A549 (cell line): ENCODE measurements around the gene TEAD4. TPM values are rescaled to one million over a fixed set of nuclear protein-coding genes. Genes with fewer than 3 reads are reported as not detected.

Experiments
- ATAC-seq, 2 experiments: fragments of 200-7000 bp in 1 of 2; fragments of >200 bp in 1 of 2; cut with Nextera tagmentation in 1 of 2; cut with Tn5 transposase in 1 of 2; 3 replicates each; pipeline versions ENCODE4 v1.8.0 to v1.9.1; 2018 to 2020; ENCODE audit warnings: mild to moderate bottlenecking in 1 of 2, moderate library complexity in 1 of 2
- CTCF ChIA-PET: fragments of 300-600 bp; sonication (Branson Sonifier 250); formaldehyde crosslinking; extraction: SDS; loops from one replicate; lab custom pipeline; 2021; ENCODE audit warnings: antibody characterized with exemption, inconsistent platforms; lab: Yijun Ruan, JAX
- POLR2A ChIA-PET: fragments of 350-600 bp; formaldehyde crosslinking; extraction: SDS; loops from one replicate; lab custom pipeline; 2021; ENCODE audit warnings: antibody characterized with exemption, inconsistent platforms; lab: Yijun Ruan, JAX
- DNase-seq, 2 experiments: peaks; one replicate each; pipeline versions ENCODE4 v3.0.0 to v3.0.0-alpha.2; 2011 to 2016; ENCODE audit warnings: low read depth in 1 of 2, low spot score in 1 of 2
- FAIRE-seq: peaks from 2 replicates; lab custom pipeline; 2011; peaks lifted over from hg19 to GRCh38; lab: Jason Lieb, UNC
- H3K27ac ChIP-seq, 2 experiments: fragments of >200 bp; sonication (Bioruptor Twin); formaldehyde crosslinking; 3 replicates each; pipeline ENCODE4 v1.5.1; 2016 to 2017
- H3K4me1 ChIP-seq: fragments of >200 bp; sonication (Bioruptor Twin); formaldehyde crosslinking; 3 replicates; pipeline ENCODE4 v1.6.1; 2016
- H3K4me2 ChIP-seq: fragments of >200 bp; sonication (Bioruptor Twin); formaldehyde crosslinking; 3 replicates; pipeline ENCODE4 v1.6.1; 2016
- H3K4me3 ChIP-seq: fragments of >200 bp; sonication (Bioruptor Twin); formaldehyde crosslinking; 3 replicates; pipeline ENCODE4 v1.5.1; 2016
- H3K9me3 ChIP-seq: fragments of >200 bp; sonication (Bioruptor Twin); formaldehyde crosslinking; 3 replicates; pipeline ENCODE4 v1.6.1; 2016
- BHLHE40 ChIP-seq: IDR thresholded peaks from 2 replicates; pipeline ENCODE4 v1.6.1; 2012; ENCODE audit warnings: low read depth, low read length, inconsistent platforms
- CBX2 ChIP-seq: fragments of 200-600 bp; sonication (generic); IDR thresholded peaks from 2 replicates; pipeline ENCODE4 v1.6.1; 2016; ENCODE audit warnings: low read depth, mild to moderate bottlenecking, borderline replicate concordance
- CEBPB ChIP-seq, 2 experiments: fragments of >200 bp in 1 of 2; sonication (Bioruptor Twin) in 1 of 2; formaldehyde crosslinking in 1 of 2; IDR thresholded peaks; 2 replicates each; pipeline ENCODE4 v1.6.1; 2012 to 2016
- EHMT2 ChIP-seq: fragments of 200-600 bp; sonication (generic); IDR thresholded peaks from 2 replicates; pipeline ENCODE4 v1.6.1; 2016; ENCODE audit warnings: antibody characterized with exemption, low read depth, mild to moderate bottlenecking, moderate library complexity
- ESRRA ChIP-seq: fragments of 150-350 bp; IDR thresholded peaks from 2 replicates; pipeline ENCODE4 v1.6.1; 2014; ENCODE audit warnings: mild to moderate bottlenecking, low read length, borderline replicate concordance
- HDAC2 ChIP-seq: fragments of 200-600 bp; sonication (generic); IDR thresholded peaks from 2 replicates; pipeline ENCODE4 v1.6.1; 2016
- HOXB5 ChIP-seq: fragments of 250-450 bp; sonication (Bioruptor Pico); IDR thresholded peaks from 2 replicates; pipeline ENCODE4 v1.5.0; 2020; ENCODE audit warnings: mild to moderate bottlenecking, moderate library complexity
- MYC ChIP-seq: IDR thresholded peaks from 2 replicates; pipeline ENCODE4 v1.6.1; 2012; ENCODE audit warnings: mild to moderate bottlenecking, inconsistent platforms, low read length, improper control_type of control experiment, borderline replicate concordance
- NFE2L2 ChIP-seq: fragments of 150-350 bp; conservative IDR thresholded peaks from 2 replicates; pipeline ENCODE4 v1.6.1; 2014; ENCODE audit warnings: low read length
- NPAS2 ChIP-seq: fragments of 250-450 bp; sonication (Bioruptor Pico); IDR thresholded peaks from 2 replicates; pipeline ENCODE4 v1.8.0; 2022; ENCODE audit warnings: mild to moderate bottlenecking, moderate library complexity, borderline replicate concordance
- PBX3 ChIP-seq: IDR thresholded peaks from 2 replicates; pipeline ENCODE4 v1.6.1; 2012
- POLR2AphosphoS2 ChIP-seq: conservative IDR thresholded peaks from 2 replicates; pipeline ENCODE4 v1.6.1; 2012; ENCODE audit warnings: low read length, improper control_type of control experiment, inconsistent platforms
- RAD21 ChIP-seq, 2 experiments: fragments of >200 bp in 1 of 2; sonication (Bioruptor Twin) in 1 of 2; formaldehyde crosslinking in 1 of 2; IDR thresholded peaks in 1 of 2; conservative IDR thresholded peaks in 1 of 2; 2 replicates in 1 of 2; 3 replicates in 1 of 2; pipeline ENCODE4 v1.6.1; 2012 to 2018; ENCODE audit warnings: inconsistent platforms in 1 of 2
- SREBF2 ChIP-seq: fragments of 450-650 bp; IDR thresholded peaks from 2 replicates; pipeline ENCODE4 v1.6.1; 2014; ENCODE audit warnings: mild to moderate bottlenecking, moderate library complexity
- TFCP2L1 ChIP-seq: fragments of 250-450 bp; sonication (Bioruptor Pico); IDR thresholded peaks from 2 replicates; pipeline ENCODE4 v1.5.0; 2021; ENCODE audit warnings: mild to moderate bottlenecking
- USF2 ChIP-seq: fragments of 450-650 bp; IDR thresholded peaks from 2 replicates; pipeline ENCODE4 v1.6.1; 2014; ENCODE audit warnings: antibody characterized with exemption
- ZC3H11A ChIP-seq: fragments of 450-650 bp; IDR thresholded peaks from 2 replicates; pipeline ENCODE4 v1.6.1; 2014; ENCODE audit warnings: antibody characterized with exemption, mild to moderate bottlenecking
- ZFP36 ChIP-seq: fragments of 450-650 bp; IDR thresholded peaks from 2 replicates; pipeline ENCODE4 v1.6.1; 2014; ENCODE audit warnings: borderline replicate concordance; ENCODE audit not compliant: partially characterized antibody
- ZNF302 ChIP-seq: fragments of 250-450 bp; sonication (Bioruptor Pico); IDR thresholded peaks from 2 replicates; pipeline ENCODE4 v1.9.0; 2021; ENCODE audit warnings: inconsistent platforms, mild to moderate bottlenecking, moderate library complexity
- WGBS: methylation state at CpG from one replicate; pipeline ENCODE4 v1.1.6; 2017; ENCODE audit errors: missing lambda C conversion rate; 5-methylcytosine and 5-hydroxymethylcytosine counted together
- polyA plus RNA-seq, 4 experiments: library from polyadenylated mRNA; depleted of rRNA in 3 of 4; stranded (reverse); fragments of >200 nt; fragmentation: RNase III in 1 of 4; extraction: RNeasy Plus Mini Kit Qiagen cat#74134 plus additional on column Dnase treatment in 1 of 4; gene quantifications; 2 replicates in 3 of 4; 3 replicates in 1 of 4; pipeline ENCODE4 v1.2.3, GENCODE V29; 2011 to 2017
- TF ChIP-seq, protein P1 (sequence below): fragments of 250-450 bp; sonication (Bioruptor Pico); IDR thresholded peaks from 2 replicates; pipeline ENCODE4 v1.5.0; 2021; ENCODE audit warnings: mild to moderate bottlenecking, moderate library complexity, borderline replicate concordance
- TF ChIP-seq, protein P2 (sequence below): IDR thresholded peaks from 2 replicates; pipeline ENCODE4 v1.6.1; 2012; ENCODE audit warnings: low read depth, borderline replicate concordance
- TF ChIP-seq, protein P3 (sequence below): fragments of 250-450 bp; sonication (Bioruptor Pico); IDR thresholded peaks from 2 replicates; pipeline ENCODE4 v1.5.0; 2020; ENCODE audit warnings: low read depth, mild to moderate bottlenecking, moderate library complexity

TEAD4 gene
- polyA plus RNA-seq, 2 of the 4 experiments (the other 2 are of a cell fraction): 22.6 to 31.8 TPM

GRCh38 chr12:2988494-2988893, 29.3 kb downstream of the TEAD4 start:
- H3K4me2 ChIP-seq: no peak overlapping the region
- TF ChIP-seq BHLHE40 (no peak), PBX3 (no peak), NFE2L2 (no peak), ESRRA (no peak), CBX2 (no peak), ZC3H11A (no peak), SREBF2 (no peak), MYC (no peak), HDAC2 (no peak), EHMT2 (no peak), POLR2AphosphoS2 (no peak), TFCP2L1 (CRISPR knock-in tag) (no peak), RAD21 (conservative IDR thresholded peaks at IDR 0.05 in 1 of 2, IDR thresholded peaks at IDR 0.05 in 1 of 2) (no peak), HOXB5 (CRISPR knock-in tag) (no peak), CEBPB (IDR thresholded peaks at IDR 0.05) (no peak), ZFP36 (no peak), USF2 (no peak), ZNF302 (CRISPR knock-in tag) (no peak)
- TF ChIP-seq, protein P1, sequence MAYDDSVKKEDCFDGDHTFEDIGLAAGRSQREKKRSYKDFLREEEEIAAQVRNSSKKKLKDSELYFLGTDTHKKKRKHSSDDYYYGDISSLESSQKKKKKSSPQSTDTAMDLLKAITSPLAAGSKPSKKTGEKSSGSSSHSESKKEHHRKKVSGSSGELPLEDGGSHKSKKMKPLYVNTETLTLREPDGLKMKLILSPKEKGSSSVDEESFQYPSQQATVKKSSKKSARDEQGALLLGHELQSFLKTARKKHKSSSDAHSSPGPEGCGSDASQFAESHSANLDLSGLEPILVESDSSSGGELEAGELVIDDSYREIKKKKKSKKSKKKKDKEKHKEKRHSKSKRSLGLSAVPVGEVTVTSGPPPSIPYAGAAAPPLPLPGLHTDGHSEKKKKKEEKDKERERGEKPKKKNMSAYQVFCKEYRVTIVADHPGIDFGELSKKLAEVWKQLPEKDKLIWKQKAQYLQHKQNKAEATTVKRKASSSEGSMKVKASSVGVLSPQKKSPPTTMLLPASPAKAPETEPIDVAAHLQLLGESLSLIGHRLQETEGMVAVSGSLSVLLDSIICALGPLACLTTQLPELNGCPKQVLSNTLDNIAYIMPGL: no peak
- TF ChIP-seq, protein P2, sequence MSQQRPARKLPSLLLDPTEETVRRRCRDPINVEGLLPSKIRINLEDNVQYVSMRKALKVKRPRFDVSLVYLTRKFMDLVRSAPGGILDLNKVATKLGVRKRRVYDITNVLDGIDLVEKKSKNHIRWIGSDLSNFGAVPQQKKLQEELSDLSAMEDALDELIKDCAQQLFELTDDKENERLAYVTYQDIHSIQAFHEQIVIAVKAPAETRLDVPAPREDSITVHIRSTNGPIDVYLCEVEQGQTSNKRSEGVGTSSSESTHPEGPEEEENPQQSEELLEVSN: no peak
- no peak overlapping the region for H3K4me3 ChIP-seq
- CTCF ChIA-PET: interaction anchor here (0.7 to 1.2 kb wide), 3 partner anchors 31 to 45 kb away, joined by 3 to 7 read pairs (median 4); no protein-coding TSS in a partner anchor
- H3K4me1 ChIP-seq: no peaks in the 10 kb centered on the region
- WGBS: 94% methylated on average over 5 of the region's 5 CpGs
- POLR2A ChIA-PET: interaction anchor here (0.6 to 0.7 kb wide), 2 partner anchors 43 to 130 kb away, joined by 3 to 8 read pairs; no protein-coding TSS in a partner anchor
- no peak for ATAC-seq
- FAIRE-seq: no peak
- H3K27ac ChIP-seq: no peak overlapping the region
- peaks cover 12% of the 10 kb centered on the region; the same call in 2 of the 3 replicates for H3K9me3 ChIP-seq
- DNase-seq: no peak

DNA sequence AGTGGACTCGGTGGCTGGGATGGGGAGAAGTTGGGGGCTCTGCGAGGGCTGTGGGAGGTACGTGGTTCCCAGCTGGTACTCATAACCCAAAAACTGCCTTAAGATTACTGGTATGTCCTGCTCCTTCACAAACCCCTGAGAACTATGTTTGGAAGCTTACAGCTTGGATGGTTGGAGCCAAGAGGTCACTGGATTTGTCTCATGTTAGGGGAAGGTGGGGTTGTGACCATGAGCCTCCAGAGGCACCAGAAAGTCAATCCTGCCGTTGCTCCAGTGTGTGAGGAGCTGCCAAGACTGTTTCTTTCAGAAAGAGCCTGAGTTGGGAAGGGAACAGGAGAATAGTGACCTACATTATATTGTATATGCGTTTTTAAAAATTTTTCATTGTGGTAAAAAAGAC, 33.5 kb downstream of the TEAD4 start:
- Histone ChIP-seq H3K4me1 (no peaks in the 10 kb centered on the region), H3K27ac (no peak overlapping the region), H3K4me2 (no peak overlapping the region), H3K9me3 (peaks cover 12% of the 10 kb centered on the region; the same call in 2 of the 3 replicates), H3K4me3 (no peak overlapping the region)
- ChIA-PET CTCF (interaction anchor here (1.1 to 3.7 kb wide), 4 partner anchors 10 to 81 kb away, joined by 3 to 17 read pairs (median 4); no protein-coding TSS in a partner anchor), POLR2A (no interaction called here)
- no peak for DNase-seq
- 88% methylated on average over 5 of the region's 5 CpGs for WGBS
- FAIRE-seq: no peak
- TF ChIP-seq CEBPB (IDR thresholded peaks at IDR 0.05) (no peak), NPAS2 (CRISPR knock-in tag) (no peak), NFE2L2 (no peak)
- TF ChIP-seq, protein P3, sequence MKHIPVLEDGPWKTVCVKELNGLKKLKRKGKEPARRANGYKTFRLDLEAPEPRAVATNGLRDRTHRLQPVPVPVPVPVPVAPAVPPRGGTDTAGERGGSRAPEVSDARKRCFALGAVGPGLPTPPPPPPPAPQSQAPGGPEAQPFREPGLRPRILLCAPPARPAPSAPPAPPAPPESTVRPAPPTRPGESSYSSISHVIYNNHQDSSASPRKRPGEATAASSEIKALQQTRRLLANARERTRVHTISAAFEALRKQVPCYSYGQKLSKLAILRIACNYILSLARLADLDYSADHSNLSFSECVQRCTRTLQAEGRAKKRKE: no peak
- TF ChIP-seq, all 56 proteins: peak for 0
- ATAC-seq: no peak
